Erythroblast (primary cell): Measurements from ENCODE around the gene PTPRT.

ENCODE experiments used
- DNase-seq, 2 experiments: peaks; one replicate each; lab custom pipeline; 2025; lab: John Stamatoyannopoulos, UW
- GATA1 ChIP-seq: IDR thresholded peaks from 2 replicates; pipeline ENCODE4 v1.6.1; 2011; ENCODE audit warnings: low read depth, mild to moderate bottlenecking, control low read depth, low read length, moderate library complexity
- POLR2A ChIP-seq: IDR thresholded peaks from 2 replicates; pipeline ENCODE4 v1.6.1; 2011; ENCODE audit warnings: mild to moderate bottlenecking, low read length

Gene PTPRT

DNA sequence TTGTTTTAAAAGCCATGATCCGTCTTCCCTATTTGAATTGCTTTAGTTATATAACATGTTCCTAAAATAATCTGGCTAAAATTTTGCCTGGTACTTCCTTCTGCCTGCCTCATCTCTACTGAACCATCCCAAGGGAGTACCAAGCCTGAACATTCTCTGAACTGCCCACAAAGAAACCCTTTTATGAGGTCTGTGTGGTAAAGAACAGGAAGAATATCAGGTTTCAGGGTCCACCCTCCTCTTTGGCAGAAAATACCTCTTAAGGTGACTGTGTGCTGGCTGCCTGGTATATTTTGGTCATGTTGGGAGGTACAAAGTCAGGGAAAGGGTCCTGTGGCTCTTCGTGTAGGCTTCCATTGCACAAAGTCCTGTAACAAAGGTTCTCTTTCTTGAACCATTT is 997.4 kb downstream of the PTPRT start:
- DNase-seq: no peak
- TF ChIP-seq GATA1: no peak
- TF ChIP-seq POLR2A: no peak

DNA sequence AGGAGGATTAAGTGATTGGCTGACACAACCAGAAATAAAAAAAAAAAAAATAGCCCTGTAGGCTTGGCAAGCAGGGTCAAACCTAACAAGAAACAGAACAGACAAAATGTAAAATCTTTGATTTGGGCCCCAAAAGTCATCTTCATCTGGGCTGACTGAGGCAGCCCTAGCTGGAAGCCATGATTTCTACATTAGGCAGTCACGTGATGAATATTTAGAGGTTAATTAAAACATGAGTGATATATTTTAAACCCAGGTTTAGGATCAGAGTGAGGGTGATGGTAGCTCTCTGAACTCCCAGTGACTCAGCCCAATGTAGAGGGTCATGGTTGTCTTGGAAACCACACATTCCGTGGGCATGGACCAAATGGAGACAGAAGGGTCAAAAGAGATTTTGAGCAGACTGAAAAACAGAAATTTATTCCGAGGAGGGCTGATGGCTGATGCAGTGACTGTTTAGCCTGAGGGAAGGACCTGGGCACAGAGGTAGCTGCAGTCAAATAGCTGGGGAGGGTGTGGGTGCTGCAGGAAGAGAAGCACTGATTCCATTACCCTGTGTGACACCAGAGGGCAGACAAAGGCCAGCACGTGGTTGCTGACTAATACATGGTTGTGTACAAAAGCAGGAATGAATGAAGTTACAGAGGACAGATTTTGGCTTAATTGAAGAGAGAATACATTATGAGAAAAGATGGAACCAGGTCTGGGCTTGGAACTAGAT is 998.4 kb downstream of the PTPRT start:
- TF ChIP-seq GATA1 (no peak), POLR2A (no peak)
- DNase-seq: no peak

DNA sequence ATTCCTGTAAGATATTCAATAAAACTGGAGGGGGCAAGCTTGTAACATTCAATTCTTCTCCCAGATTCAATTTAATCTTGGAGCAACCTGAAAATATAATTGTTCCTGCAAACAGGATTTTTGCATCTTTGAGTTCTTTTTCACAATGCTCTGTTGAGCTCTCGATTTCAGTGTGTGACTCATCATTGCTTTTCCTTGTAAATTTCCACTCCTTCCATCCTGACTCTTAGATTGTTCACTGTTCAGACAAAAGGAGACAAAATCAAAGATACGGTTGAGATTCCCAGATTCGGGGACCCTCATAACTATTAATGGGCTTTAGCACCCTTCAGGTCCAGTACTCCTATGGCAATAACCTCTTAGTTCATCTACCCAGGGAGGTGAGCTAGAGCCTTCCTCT is 999.6 kb downstream of the PTPRT start:
- no peak for TF ChIP-seq GATA1
- TF ChIP-seq POLR2A: no peak
- no peak for DNase-seq

DNA sequence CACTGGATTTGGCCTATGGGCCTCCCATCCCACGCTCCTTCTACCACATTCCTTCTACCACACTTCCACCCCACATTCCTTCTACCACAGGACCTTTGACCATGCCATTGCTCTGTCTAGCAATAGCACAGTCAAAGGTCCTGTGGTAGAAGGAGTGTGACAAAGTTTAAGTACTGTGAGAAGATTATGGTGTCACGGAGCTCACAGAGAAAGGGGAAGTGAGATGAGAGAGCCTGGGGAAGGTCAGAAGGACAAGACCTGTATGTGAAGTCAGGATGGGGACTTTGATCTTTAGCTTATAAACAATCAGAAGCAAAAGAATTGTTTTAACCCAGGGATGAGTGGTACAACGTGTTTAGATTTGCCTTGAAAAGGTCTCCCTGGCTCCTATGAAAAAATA is 1003.4 kb downstream of the PTPRT start:
- TF ChIP-seq GATA1: no peak
- no peak for TF ChIP-seq POLR2A
- DNase-seq: no peak

DNA sequence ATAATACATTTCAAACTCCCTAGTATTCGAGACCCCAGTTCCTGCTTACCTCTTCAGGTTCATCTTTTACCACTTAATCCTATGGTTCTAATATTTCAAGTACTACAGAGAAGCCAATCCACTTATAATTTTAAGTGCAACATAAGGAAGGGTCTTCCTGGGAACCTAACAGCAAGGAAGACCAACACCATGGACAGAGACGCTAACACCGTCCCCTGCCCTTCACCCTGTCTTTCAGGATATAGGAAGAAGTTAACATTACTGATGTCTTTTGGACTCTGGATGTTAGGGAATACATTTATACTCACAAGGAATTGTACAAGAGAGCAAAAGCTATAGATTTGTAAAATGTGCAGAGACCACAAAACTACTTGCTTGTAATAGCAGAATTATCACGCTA is 1006.6 kb downstream of the PTPRT start:
- TF ChIP-seq GATA1 (no peak), POLR2A (no peak)
- DNase-seq: no peak

DNA sequence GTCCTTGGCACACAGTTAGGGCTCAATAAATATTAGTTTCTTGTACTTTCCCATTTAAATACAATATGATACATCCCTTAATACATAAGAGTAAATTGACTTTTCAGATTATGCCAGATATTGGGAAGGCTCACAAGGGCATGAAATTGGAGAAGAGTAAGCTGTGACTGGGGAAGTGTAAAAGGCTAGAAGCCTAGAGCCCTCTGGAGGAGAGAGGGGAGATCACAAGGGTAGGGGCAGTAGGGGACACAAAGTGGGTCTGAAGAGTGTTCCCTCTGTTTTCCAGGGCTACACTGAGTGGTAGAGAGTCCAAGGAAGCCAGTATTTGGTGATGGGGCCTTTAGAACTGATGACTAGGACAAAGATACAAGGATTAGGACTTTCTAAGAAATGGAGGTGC is 1008.6 kb downstream of the PTPRT start:
- no peak for DNase-seq
- TF ChIP-seq GATA1 (no peak), POLR2A (no peak)

DNA sequence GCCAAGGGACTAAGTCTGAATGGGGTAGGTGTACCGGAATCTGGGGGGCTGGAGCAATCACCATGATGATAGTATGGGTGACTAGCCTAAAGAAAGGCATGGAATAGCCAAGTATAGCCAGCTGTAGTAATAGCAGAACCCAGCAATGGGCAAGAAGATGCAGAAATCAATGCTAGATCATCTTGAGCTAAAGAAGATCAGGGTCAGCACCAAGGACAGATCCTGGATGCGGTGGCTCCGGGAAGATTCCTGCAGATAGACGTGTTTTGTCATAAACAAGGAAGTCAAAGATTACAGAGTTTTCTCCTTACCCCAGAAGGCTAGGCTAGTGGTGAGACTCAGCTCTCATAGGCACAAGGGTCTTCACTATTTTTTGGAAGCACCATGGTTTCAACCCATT is 1009.9 kb downstream of the PTPRT start:
- TF ChIP-seq GATA1 (no peak), POLR2A (no peak)
- peak in 1 of 2 experiments; percentile 1 for DNase-seq

DNA sequence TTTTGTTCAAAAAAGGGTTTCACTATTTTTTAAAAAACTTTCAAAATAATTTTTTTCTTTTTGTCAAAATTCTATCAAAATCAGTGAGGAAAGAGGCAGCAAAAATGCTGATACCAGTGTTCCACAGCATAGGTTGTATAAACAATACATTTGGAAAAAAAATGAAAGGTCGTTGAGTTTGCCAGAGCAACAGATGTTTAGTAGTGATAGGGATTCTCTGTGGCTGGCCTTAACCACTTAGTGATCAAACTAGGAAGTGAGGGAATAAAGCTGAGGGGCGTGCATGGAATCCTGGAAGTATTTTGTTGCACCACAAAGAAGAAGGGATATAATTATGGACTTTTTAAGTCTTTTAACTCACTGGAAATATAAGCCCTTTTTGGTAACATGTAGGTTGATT is 1016.3 kb downstream of the PTPRT start:
- no peak for TF ChIP-seq POLR2A
- TF ChIP-seq GATA1: no peak
- no peak for DNase-seq

DNA sequence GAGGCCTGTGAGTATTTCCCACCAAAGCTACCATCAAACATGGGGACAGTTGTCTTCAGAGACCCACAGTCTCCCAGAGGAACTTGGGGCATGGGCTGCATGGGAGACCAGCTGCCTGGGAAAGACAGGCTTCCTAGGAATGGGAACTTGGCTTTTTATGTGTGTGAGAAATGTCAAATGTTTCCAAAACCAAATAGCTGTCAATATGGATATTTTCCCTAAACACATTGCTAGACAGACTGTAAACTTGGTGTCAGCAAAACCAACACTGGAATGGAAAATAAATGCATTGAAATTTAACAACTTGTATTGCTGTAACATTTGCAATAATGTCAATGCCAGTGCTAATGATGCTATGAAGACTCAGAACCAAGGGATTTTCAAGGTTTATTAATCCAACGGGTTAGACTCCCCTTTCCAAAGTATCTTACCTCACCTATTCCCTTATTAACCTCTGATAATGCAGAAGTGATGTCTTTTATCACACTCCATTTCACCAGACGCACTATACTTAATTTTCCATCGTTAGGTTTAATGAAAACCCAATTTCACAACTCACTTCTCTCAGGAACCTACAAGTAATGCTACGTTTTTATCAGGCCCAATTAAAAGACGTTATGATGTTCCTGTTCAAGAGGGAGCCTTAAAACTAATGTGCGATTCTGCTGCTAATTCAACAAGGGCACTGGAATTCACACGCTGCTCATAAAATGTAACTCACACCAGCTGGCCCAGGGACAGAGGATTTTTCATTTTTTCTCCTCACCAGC is 1025.4 kb downstream of the PTPRT start:
- no peak for DNase-seq
- no peak for TF ChIP-seq POLR2A
- TF ChIP-seq GATA1: no peak

DNA sequence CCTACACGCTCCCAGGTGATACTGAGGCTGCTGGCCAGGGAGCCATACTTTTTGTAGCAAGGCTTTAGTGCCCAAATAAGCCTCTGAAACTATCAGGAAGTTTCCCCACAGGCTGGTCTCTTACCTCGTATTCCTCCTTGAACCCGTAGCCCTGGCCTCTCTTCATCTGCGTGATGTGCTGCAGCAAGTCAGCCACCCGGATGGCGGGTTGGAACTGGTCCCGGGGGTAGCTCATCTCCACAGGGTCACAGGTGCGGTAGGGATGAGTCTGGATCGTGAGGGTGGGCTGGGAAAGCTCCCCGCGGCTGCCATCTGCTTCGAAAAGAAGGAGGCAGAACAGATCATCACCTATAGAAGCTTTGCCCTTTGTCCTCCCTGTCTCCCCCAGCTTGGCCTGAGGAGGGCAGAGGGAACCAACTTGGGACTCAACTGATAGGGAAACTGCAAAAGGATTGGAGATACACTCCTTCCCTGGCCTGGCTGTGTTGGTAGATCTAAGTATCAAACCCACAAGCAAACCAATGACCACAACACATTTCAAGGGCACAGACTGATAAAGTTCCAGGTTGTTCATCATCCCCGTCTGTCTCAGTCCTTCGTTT is 1028.4 kb downstream of the PTPRT start:
- DNase-seq: no peak
- no peak for TF ChIP-seq POLR2A
- TF ChIP-seq GATA1: no peak

DNA sequence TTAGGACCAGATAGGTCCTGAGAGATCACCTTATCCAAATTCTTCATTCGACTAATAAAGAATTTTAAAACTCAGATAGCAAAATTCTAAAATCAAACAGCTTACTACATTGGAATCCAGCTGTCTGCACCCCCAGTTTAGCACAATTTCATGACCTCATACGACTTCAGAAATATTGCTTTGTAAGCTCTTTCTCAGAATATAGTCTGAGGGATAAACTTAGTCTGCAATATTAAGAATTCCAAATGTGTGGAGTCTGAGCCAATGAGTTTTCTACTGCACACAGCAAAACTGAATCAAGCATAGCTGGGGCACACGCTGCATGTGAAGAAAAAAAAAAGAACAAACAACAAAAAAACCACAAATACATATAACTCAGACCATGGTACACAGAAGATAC is 1029.9 kb downstream of the PTPRT start:
- TF ChIP-seq GATA1: no peak
- TF ChIP-seq POLR2A: no peak
- DNase-seq: no peak

DNA sequence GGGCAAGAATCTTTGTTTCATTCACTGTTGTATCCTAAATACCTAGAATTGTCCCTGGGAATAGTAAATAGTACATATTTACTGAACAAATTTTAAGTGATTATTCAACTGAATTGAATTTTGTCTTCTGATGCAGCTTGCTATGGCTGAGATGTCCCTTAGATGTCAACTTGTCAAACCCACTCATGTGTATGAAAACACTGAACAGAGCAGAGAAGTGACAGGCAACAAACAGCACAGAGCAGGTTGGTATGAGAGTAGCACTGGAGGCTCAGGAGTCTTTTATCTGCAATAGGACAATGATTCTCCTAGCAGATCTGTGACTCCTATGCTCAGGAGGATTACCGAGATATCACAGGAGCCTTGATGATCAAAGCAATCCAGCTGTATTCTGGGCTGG is 1031.4 kb downstream of the PTPRT start:
- DNase-seq: no peak
- no peak for TF ChIP-seq POLR2A
- no peak for TF ChIP-seq GATA1

DNA sequence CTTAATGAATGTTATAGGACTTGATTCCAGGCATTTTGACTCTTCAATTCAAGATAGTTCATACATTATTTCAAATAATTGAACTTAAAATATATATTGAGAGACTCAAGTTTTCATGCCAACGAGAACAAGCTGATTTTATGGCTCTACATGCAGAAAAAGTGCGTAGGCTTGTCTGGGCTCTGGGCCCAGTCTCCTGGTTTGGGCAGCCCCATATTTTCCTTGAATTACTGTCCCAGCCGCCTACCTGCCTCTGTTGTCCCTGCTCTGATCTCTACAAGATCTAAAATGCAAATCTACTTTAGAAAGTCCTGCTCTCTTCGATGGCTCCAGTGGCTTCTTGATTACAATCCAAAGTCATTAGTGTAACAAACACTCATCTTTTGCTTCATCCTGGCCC is 1034.1 kb downstream of the PTPRT start:
- no peak for TF ChIP-seq POLR2A
- TF ChIP-seq GATA1: no peak

DNA sequence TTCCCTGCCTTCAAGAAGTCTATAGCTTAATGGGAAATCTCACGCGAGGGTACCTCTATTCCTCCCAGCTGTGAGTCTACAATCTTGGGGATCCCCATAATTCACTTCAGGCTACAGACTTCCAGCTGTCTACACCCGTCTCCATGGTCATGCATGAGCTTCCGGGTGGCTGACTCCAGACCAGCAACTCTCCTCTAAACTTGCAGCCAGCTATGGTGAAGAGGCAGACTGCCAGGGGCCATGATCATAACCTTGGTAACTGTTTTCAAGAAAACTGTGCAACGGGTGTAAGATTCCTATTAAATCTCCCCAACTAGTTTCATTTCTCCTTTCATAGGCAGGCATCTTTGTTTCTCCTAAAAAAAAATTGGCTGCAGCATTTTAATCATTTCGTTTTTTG is 1037.1 kb downstream of the PTPRT start:
- DNase-seq: no peak
- TF ChIP-seq POLR2A: no peak
- TF ChIP-seq GATA1: no peak

More for the DNA sequence above, 1034.1 kb downstream of the PTPRT start:
- no peak for DNase-seq

DNA sequence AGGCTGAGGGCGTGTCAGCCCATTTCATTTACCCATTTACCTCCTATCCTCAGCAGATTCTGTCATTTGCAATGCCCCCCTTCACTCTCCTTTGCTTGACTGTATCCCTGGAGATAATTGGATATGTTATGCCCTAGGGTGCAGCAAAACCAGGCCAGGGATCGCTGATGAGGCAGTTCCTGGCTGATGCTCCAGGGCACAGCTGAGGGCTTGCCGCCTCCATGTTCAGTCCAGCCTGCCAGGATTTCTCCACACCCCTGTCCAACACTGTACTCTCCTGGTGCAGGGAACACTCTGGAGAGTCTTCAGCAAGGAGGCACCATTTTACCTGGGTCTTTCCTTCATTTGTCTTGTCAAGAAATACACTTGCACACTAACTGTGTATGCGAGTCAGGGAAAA is 1039.5 kb downstream of the PTPRT start:
- TF ChIP-seq POLR2A: no peak
- no peak for TF ChIP-seq GATA1
- no peak for DNase-seq
